ENCODE measurements around the gene ZNF423. TPM values are rescaled to one million over a fixed set of nuclear protein-coding genes. Genes with fewer than 3 reads are reported as not detected.

ZNF423 gene
- total and polyA plus RNA-seq, 2 experiments from 2014 or later: 12.3 to 22.2 TPM

- Histone ChIP-seq H3K36me3 (no peaks in the 10 kb centered on the region), H3K9me3 (ENCODE audit: low read depth) (no peaks in the 10 kb centered on the region), H3K4me3 (no peak overlapping the region), H3K27ac (no peak overlapping the region), H3K27me3 (no peaks in the 10 kb centered on the region), H3K4me1 (ENCODE audit: low read depth) (peaks cover 5% of the 10 kb centered on the region)
- DNase-seq (ENCODE audit: low read depth in 1 of 2, low spot score in 1 of 2): no peak
- no peak for TF ChIP-seq CTCF (IDR thresholded peaks at IDR 0.05; ENCODE audit: low read depth, low read length)
Measured at GRCh38 chr16:49610983-49611382, 244.9 kb downstream of the ZNF423 start.

- peak; percentile 76 for TF ChIP-seq CTCF (IDR thresholded peaks at IDR 0.05; ENCODE audit: low read depth, low read length)
- Histone ChIP-seq H3K27me3 (no peaks in the 10 kb centered on the region), H3K36me3 (no peaks in the 10 kb centered on the region), H3K4me1 (ENCODE audit: low read depth) (peaks cover 5% of the 10 kb centered on the region), H3K9me3 (ENCODE audit: low read depth) (no peaks in the 10 kb centered on the region), H3K27ac (no peak overlapping the region), H3K4me3 (no peak overlapping the region)
- DNase-seq (ENCODE audit: low read depth in 1 of 2, low spot score in 1 of 2): peak; percentile 75 to 77
Measured at GRCh38 chr16:49608779-49609178, 247.1 kb downstream of the ZNF423 start.

DNA sequence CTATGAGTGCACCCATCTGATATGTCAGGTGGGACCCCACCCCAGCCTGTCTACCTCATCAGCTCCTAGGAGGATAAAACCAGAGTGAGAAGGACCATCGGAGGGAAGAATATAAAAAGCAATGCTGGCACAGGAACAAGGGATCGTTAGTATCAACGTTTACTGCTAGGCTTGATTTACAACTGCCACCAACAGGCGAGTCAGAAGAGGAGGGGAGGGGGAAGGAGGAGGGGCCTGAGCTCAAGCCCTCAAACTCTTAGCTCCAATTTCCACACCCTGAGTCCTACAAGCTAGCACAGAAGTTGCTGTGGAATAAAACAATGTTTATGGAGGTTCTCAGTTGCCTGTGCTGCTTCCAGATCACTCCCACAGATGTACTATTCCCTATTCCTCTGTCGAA, 247.8 kb downstream of the ZNF423 start:
- H3K4me3 ChIP-seq: no peak overlapping the region
- H3K9me3 ChIP-seq (ENCODE audit: low read depth): no peaks in the 10 kb centered on the region
- no peaks in the 10 kb centered on the region for H3K36me3 ChIP-seq
- no peak overlapping the region for H3K27ac ChIP-seq
- H3K27me3 ChIP-seq: no peaks in the 10 kb centered on the region
- DNase-seq (ENCODE audit: low read depth in 1 of 2, low spot score in 1 of 2): peak; percentile 8 to 46
- no peak for TF ChIP-seq CTCF (IDR thresholded peaks at IDR 0.05; ENCODE audit: low read depth, low read length)
- H3K4me1 ChIP-seq (ENCODE audit: low read depth): peaks cover 5% of the 10 kb centered on the region

- TF ChIP-seq CTCF (IDR thresholded peaks at IDR 0.05; ENCODE audit: low read depth, low read length): no peak
- H3K4me1 ChIP-seq (ENCODE audit: low read depth): peaks cover 5% of the 10 kb centered on the region
- no peak overlapping the region for H3K27ac ChIP-seq
- H3K36me3 ChIP-seq: no peaks in the 10 kb centered on the region
- H3K27me3 ChIP-seq: no peaks in the 10 kb centered on the region
- no peaks in the 10 kb centered on the region for H3K9me3 ChIP-seq (ENCODE audit: low read depth)
- DNase-seq (ENCODE audit: low read depth in 1 of 2, low spot score in 1 of 2): no peak
- H3K4me3 ChIP-seq: no peak overlapping the region
Measured at GRCh38 chr16:49605536-49606254, 250.2 kb downstream of the ZNF423 start.

DNA sequence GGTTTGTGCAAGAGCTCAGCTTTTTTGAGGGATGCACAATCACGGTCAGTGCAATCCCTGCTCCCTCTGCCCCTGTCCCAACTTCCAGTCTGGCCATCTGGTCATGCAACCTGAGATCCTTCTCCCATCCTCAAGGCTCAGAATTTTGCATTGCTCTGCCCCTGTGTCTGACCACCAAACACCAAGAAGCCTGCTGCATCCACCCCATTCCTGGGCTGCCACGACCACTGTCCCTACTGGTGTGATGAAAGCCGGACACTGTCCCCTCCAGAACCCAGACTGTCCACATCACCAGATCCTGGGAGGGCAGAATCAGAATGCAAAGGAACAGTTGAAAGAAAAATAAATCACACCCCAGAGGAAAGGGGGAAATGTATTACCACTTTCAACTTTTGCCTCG, 251.3 kb downstream of the ZNF423 start:
- DNase-seq (ENCODE audit: low read depth in 1 of 2, low spot score in 1 of 2): no peak
- no peak for TF ChIP-seq CTCF (IDR thresholded peaks at IDR 0.05; ENCODE audit: low read depth, low read length)
- Histone ChIP-seq H3K27me3 (no peaks in the 10 kb centered on the region), H3K9me3 (ENCODE audit: low read depth) (no peaks in the 10 kb centered on the region), H3K36me3 (no peaks in the 10 kb centered on the region), H3K4me3 (no peak overlapping the region), H3K4me1 (ENCODE audit: low read depth) (peaks cover 5% of the 10 kb centered on the region), H3K27ac (no peak overlapping the region)
